Chondrocyte (in vitro differentiated cells): ENCODE measurements around the gene MIEN1. TPM values are rescaled to one million over a fixed set of nuclear protein-coding genes. Genes with fewer than 3 reads are reported as not detected.

Experiments
- DNase-seq: peaks from one replicate; pipeline ENCODE4 v3.0.0; 2021; ENCODE audit warnings: mixed read lengths, low spot score
- H3K27ac Mint-ChIP-seq: one replicate; pipeline ENCODE4 v1.8.0; 2021; ENCODE audit warnings: mild to moderate bottlenecking, moderate library complexity, mixed read lengths; ENCODE audit not compliant: unreplicated experiment
- H3K27me3 Mint-ChIP-seq: 2 replicates; pipeline ENCODE4 v1.8.0; 2021; ENCODE audit warnings: low read depth, mixed read lengths
- H3K36me3 Mint-ChIP-seq: 2 replicates; pipeline ENCODE4 v1.8.0; 2021; ENCODE audit warnings: low read depth, mixed read lengths
- H3K4me1 Mint-ChIP-seq: 2 replicates; pipeline ENCODE4 v1.8.0; 2021; ENCODE audit warnings: low read depth, mild to moderate bottlenecking, mixed read lengths
- H3K4me3 Mint-ChIP-seq: one replicate; pipeline ENCODE4 v1.8.0; 2021; ENCODE audit warnings: mild to moderate bottlenecking, moderate library complexity, mixed read lengths; ENCODE audit not compliant: unreplicated experiment
- H3K9me3 Mint-ChIP-seq: 2 replicates; pipeline ENCODE4 v1.8.0; 2021; ENCODE audit warnings: low read depth, mixed read lengths
- CTCF ChIP-seq: fragments of 200-600 bp; sonication (generic); IDR thresholded peaks from 2 replicates; pipeline ENCODE4 v1.5.0; 2021; ENCODE audit warnings: antibody characterized with exemption, mild to moderate bottlenecking, moderate library complexity
- total RNA-seq: library from RNA; stranded (reverse); gene quantifications from 3 replicates; pipeline ENCODE4 v1.2.1, GENCODE V29; 2021

MIEN1 gene
- total RNA-seq, 1 donor from 2014 or later: 46.5 TPM

GRCh38 chr17:39704821-39705551 lies 25.3 kb downstream of the MIEN1 start:
- Mint-ChIP-seq H3K9me3 (no peaks in the 10 kb centered on the region), H3K4me1 (peaks cover 40% of the 10 kb centered on the region), H3K36me3 (peaks cover 9% of the 10 kb centered on the region), H3K4me3 (no peak overlapping the region), H3K27ac (no peak overlapping the region), H3K27me3 (no peaks in the 10 kb centered on the region)
- TF ChIP-seq CTCF: peak; percentile 60
- DNase-seq: no peak

GRCh38 chr17:39703913-39704312 lies 26.4 kb downstream of the MIEN1 start:
- no peak for DNase-seq
- Mint-ChIP-seq H3K27me3 (no peaks in the 10 kb centered on the region), H3K27ac (no peak overlapping the region), H3K36me3 (peaks cover 4% of the 10 kb centered on the region), H3K4me3 (no peak overlapping the region), H3K4me1 (peaks cover 49% of the 10 kb centered on the region), H3K9me3 (no peaks in the 10 kb centered on the region)
- TF ChIP-seq CTCF: no peak

DNA sequence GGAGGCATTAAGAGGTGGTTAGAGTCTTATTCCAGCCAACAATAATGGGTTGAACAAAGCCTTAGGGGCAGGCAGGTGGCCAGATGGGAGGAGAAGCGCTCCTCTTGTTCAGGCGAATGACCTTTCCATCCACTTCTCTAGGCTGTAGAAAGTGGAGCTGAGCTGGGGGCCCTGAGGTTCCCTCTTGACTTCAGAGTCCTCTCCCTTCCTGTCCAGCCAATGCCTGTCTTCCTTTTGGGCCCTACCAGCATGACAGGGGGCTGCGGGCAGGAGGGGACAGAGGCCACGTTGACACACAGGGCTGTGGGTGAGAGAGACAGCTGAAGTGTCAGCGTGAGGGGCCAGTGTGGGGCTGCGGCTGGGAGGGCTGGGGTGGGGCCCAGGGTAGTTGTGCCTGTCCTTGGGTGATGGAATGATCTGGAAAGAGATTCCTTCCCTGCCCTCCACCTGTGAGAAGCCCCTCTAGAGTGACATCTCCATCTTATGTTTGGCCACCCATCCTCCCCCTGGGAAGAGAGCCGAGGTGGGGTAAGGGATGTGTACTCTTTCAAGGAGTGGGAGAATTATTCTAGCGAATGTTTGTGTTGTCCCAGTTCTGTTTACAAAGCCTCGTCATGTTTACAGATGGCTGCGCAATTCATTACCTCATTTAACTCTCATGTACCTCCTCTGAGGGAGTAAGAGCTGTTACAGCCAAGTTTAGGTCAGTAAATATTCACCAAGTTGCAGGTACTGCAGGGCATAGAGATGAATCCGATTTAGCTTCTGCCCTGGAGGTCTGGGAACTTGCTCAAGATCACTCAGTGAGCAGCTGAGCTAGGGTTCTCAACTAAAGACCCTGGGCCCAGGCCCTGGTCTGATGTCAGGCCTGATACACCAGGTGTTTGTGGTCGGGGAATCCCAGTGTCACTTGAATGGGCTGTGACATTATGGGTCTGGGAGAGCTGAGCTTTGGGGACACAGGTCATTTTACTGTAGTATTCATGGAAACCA lies 27.1 kb downstream of the MIEN1 start:
- H3K9me3 Mint-ChIP-seq: no peaks in the 10 kb centered on the region
- H3K4me1 Mint-ChIP-seq: peaks cover 50% of the 10 kb centered on the region
- no peaks in the 10 kb centered on the region for H3K27me3 Mint-ChIP-seq
- DNase-seq: no peak
- H3K4me3 Mint-ChIP-seq: no peak overlapping the region
- no peak for TF ChIP-seq CTCF
- H3K36me3 Mint-ChIP-seq: peaks cover 4% of the 10 kb centered on the region
- H3K27ac Mint-ChIP-seq: no peak overlapping the region

DNA sequence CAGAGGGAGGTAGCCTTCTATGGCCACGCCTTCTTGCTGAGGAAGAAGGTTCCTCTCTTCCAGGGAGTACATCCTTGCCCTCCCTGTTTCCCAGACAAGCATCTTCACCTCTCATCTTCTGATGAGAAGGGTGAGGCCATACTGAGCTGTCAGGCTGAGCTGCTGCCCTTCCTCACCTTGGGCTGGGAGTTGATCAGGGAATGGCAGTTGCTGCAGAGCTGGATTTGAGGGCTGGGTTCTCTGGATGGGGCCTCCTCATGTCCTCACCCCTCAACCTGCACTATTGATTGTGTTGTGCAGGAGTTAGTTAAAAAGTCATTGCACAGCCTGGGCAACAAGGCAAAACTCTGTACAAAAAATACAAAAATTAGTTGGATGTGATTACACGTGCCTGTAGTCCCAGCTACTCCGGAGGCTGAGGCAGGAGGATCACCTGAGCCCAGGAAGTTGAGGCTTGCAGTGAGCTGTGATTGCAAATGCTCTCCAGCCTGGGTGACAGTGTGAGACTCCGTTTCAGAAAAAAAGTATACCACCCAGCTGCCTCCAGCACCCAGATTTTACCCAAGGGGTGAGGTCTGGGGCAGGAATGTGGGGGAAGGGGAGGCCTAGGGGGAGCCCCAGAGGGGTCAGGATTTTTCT lies 28.4 kb downstream of the MIEN1 start:
- Mint-ChIP-seq H3K4me3 (peak overlapping the region; percentile 88), H3K27me3 (no peaks in the 10 kb centered on the region), H3K4me1 (peaks cover 50% of the 10 kb centered on the region), H3K9me3 (no peaks in the 10 kb centered on the region), H3K27ac (no peak overlapping the region), H3K36me3 (no peaks in the 10 kb centered on the region)
- DNase-seq: no peak
- TF ChIP-seq CTCF: no peak
